Measurements from ENCODE around the gene CYP11A1.

The CYP11A1 gene

GRCh38 chr15:74318376-74319137 lies 48.9 kb downstream of the CYP11A1 start:
- peak; percentile 47 for DNase-seq

GRCh38 chr15:74317820-74318375 lies 49.5 kb downstream of the CYP11A1 start:
- DNase-seq: no peak

- DNase-seq: no peak
These were observed 51.3 kb downstream of the CYP11A1 start for GRCh38 chr15:74316141-74316540.

- no peak for DNase-seq
These were observed 51.8 kb downstream of the CYP11A1 start for GRCh38 chr15:74315626-74316025.

- no peak for DNase-seq
These were observed 52.5 kb downstream of the CYP11A1 start for GRCh38 chr15:74314795-74315438.

- no peak for DNase-seq
These were observed 53.6 kb downstream of the CYP11A1 start for GRCh38 chr15:74313889-74314288.

- DNase-seq: peak; percentile 90
These were observed 54.9 kb downstream of the CYP11A1 start for GRCh38 chr15:74312445-74313007.

- no peak for DNase-seq
These were observed 55.6 kb downstream of the CYP11A1 start for GRCh38 chr15:74311734-74312444.

GRCh38 chr15:74307827-74308811 lies 59.3 kb downstream of the CYP11A1 start:
- peak; percentile 64 for DNase-seq

- no peak for DNase-seq
These were observed 60.6 kb downstream of the CYP11A1 start for GRCh38 chr15:74306781-74307217.

GRCh38 chr15:74305687-74306086 lies 61.8 kb downstream of the CYP11A1 start:
- DNase-seq: no peak

- DNase-seq: no peak
These were observed 63.0 kb downstream of the CYP11A1 start for GRCh38 chr15:74304431-74304830.

GRCh38 chr15:74303741-74304309 lies 63.6 kb downstream of the CYP11A1 start:
- no peak for DNase-seq

GRCh38 chr15:74302821-74303359 lies 64.6 kb downstream of the CYP11A1 start:
- no peak for DNase-seq

GRCh38 chr15:74301583-74302361 lies 65.7 kb downstream of the CYP11A1 start:
- DNase-seq: no peak

- no peak for DNase-seq
These were observed 67.2 kb downstream of the CYP11A1 start for GRCh38 chr15:74300057-74300795.

- DNase-seq: no peak
These were observed 69.6 kb downstream of the CYP11A1 start for GRCh38 chr15:74297887-74298286.

- DNase-seq: no peak
These were observed 71.6 kb downstream of the CYP11A1 start for GRCh38 chr15:74295800-74296199.

- DNase-seq: no peak
These were observed 73.4 kb downstream of the CYP11A1 start for GRCh38 chr15:74294010-74294409.
